ENCODE results near the gene MYO1E. TPM values are rescaled to one million over a fixed set of nuclear protein-coding genes. Genes with fewer than 3 reads are reported as not detected.
A peak's percentile ranks its signal among the peaks of the same experiment; 100 is the strongest.

Gene MYO1E
- polyA plus RNA-seq, 3 donors = 140 to 193 (median 176) TPM

DNA sequence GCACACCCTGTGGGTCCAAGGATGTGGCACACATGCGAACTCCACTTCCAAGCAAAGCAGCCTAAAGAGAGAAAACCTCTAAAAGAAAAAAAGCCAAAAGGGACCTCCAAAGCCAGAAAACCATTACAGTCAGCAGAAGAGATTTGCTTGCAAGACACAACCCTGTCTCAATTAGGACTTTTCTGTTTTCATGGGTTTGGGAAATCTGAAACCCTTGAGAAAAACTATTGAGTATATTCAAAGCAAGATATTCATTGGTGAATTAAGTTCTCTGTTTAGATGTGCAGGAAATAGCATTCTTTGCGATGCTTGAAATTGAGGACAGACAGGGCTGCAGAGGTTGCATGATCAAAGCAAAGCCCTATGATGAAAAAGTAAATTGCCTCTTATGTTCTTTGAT, 176.3 kb downstream of the MYO1E start:
- peak in 1 of 11 donors; percentile 19 for DNase-seq (ENCODE audit: extremely low read depth in 1 of 11, low read depth in 9 of 11, low spot score in 4 of 11)

DNA sequence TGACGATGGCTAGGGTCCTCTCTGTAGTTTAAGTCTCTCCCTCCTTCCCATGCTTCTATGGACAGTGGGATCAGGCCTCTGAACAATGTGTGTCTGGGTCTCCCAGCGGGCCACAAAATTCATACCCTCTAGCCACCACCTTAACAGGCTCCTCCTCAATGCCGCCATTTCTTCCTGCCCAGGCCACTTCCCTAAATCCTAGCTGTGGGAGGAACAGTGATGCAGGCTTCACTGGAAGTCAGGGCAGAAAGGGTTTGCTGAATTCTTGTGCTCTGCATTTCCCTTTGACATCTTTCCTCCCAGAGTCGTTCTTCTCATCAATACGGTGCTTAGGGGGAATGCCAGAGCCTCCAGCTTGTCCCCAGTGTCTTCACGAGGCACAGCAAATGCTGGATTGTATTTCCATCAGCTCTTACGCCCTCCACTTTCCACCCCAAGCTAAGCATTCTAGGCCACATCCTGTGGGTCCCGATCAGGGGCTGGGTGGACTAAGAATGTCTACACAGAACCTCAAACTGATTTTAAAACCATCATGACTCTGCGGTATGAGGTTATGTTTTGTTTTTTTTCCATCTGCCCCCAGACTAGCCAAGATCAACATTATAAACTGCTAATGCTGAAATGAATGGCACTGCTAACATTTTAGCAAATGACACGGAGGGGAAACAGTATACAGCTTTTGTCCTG, 177.9 kb downstream of the MYO1E start:
- no peak for DNase-seq (ENCODE audit: extremely low read depth in 1 of 11, low read depth in 9 of 11, low spot score in 4 of 11)

DNA sequence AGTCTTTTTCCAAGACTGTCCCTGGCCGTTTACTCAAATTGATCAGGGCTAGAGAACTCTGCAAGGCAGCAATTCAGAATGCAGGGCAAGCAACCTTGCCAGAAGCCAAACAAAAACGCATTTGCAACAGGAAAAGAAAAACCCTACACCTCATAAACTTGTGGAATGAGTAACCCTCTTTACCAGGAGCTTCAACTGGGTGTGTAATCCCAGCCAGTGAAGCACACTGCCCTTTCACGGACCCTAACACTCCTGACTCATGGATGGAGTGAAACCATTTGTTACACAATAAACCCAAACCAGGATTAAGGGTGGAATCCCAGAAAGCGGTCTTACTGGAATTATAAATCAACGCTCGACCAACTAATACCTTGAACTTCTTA, 180.8 kb downstream of the MYO1E start:
- DNase-seq (ENCODE audit: extremely low read depth in 1 of 11, low read depth in 9 of 11, low spot score in 4 of 11) = peak in 1 of 11 donors; percentile 39

DNA sequence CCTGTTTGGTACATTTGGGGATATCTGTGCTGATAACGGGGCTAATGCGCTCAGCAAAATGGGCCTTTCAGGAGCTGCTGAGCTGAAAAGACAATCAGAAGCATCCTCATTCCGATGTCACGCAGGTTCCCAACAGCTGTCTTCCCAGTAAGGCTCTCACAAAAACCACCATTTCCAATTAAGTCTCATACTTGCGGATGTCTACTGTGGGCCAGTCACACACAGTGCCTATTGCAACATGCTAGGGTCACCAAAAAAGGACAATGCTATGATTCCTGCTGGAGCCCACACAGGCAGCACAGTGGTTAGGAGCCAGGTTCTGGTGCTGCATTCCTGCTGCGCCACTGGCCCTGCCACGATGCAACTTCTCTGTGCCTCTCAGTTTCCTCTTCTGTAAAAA, 182.4 kb downstream of the MYO1E start:
- no peak for DNase-seq (ENCODE audit: extremely low read depth in 1 of 11, low read depth in 9 of 11, low spot score in 4 of 11)

DNA sequence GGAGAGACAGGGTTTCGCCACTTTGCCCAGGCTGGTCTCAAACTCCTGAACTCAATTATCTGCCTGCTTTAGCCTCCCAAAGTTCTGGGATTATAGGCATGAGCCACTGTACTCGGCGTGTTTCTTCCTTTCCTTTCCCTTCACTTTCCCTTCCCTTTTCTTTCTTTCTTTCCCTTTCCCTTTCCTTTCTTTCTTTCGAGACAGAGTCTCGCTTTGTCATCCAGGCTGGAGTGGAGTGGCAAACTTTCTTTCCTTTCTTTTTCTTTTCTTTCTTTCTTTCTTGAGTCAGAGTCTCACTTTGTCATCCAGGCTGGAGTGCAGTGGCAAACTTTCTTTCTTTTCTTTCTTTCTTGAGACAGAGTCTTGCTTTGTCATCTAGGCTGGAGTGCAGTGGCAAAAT, 183.4 kb downstream of the MYO1E start:
- no peak for DNase-seq (ENCODE audit: extremely low read depth in 1 of 11, low read depth in 9 of 11, low spot score in 4 of 11)

DNA sequence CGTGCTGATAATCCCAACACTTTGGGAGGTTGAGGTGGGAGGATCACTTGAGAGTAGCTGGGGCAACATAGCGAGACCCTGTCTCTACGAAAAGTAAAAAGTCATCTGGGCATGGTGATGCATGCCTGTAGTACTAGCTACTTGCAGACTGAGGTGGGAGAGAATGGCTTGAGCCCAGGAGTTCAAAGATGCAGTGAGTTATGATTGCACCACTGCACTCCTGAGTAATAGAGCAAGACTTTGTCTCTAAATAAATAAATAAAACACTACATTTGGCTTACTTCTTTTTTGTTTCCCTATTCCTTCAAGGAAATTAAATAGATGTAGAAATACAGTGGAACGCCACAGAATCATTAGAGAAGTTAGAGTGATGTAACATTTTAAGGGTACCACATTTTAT, 186.2 kb downstream of the MYO1E start:
- no peak for DNase-seq (ENCODE audit: extremely low read depth in 1 of 11, low read depth in 9 of 11, low spot score in 4 of 11)

DNA sequence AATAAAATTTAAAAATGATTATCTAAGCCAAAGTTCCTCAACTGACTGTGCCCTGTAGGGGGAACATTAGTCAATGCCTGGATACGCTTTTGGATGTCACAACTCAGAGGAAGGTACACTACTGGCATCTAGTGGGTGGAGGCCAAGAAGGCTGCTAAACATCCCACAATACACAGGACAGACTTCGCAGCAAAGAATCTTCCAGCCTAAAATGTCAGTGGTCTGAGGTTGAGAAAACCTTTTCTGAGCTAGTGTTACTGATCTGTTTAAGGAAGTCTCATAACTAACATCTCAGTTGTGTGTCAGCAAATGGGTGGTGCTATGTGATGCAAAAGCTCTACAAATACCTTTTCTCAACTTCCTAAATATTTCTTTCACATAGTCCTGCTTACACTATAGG, 186.9 kb downstream of the MYO1E start:
- DNase-seq (ENCODE audit: extremely low read depth in 1 of 11, low read depth in 9 of 11, low spot score in 4 of 11) = no peak

DNA sequence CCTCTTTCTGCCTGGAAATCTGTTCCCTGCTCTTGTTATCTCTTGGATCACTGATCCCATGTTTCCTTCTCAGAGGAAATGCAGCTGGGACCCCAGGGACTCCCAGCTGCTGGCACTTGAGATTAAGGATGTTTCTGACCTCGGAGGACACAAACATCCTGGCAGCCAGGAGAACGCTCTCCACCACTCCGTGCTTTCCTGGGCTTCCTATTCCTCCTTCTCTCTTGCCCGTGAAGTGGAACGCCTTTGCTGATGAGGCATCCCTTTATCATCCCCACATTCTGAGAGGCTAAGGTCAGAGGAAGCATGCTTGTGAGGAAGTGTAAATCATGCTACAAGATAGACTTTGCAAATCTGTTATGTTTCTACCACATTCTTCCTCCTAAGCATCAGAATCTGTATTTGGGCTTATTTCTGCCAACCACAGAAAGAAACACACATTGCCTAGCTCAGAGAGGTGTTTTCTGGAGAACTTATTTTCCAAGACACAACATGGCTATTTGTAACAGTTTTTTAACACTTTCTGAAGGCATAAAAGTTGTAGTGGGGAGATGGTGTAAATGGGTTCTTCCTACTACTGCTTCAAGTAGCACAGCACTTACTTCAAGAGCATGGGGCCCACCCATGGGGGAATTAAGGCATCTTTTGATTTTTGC, 191.6 kb downstream of the MYO1E start:
- no peak for DNase-seq (ENCODE audit: extremely low read depth in 1 of 11, low read depth in 9 of 11, low spot score in 4 of 11)

DNA sequence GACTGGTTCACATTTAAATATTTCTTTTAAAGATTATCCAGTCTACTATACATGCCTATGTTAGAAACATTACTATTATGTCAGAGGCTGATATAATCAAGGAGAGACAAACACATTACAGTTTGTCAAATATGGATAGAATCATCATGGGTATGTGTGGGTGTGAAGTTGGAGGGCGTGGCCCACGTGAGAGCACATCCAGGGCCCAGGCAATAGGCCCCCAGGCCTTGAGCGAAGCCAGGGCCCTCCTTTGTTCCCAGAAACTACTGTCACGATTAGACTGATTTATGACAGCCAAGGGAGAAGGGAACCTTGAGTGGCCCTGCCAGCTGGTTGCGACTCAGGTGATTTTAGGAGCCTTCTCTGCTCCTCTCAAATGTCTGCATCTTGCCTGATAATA, 193.0 kb downstream of the MYO1E start:
- no peak for DNase-seq (ENCODE audit: extremely low read depth in 1 of 11, low read depth in 9 of 11, low spot score in 4 of 11)

DNA sequence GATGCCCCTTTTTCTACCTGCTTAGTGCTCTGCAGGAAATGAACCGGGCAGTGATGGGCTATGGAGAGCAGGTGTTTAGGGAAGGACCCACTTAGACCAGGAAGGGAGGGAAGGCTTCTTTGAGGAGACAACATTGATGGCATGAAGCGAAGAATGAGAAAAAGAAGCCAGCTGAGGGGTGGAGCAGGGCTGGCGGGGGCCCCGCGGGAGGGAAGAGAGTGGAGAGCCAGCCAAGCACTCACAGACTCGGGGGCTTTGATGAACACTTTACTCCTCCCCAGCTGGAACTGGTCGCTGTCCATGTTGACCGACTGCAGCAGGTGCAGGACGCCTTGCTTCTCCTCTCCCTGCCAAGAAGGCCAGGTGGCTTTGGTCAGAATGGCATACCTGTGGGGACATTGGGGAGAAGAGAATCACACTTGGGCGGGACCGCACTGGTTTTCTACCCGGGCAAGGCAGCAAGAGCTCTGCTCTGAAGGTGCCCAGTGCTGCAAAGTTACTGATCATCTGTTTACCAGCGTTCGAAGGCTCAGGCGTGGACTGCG, 194.4 kb downstream of the MYO1E start:
- DNase-seq (ENCODE audit: extremely low read depth in 1 of 11, low read depth in 9 of 11, low spot score in 4 of 11) = no peak

DNA sequence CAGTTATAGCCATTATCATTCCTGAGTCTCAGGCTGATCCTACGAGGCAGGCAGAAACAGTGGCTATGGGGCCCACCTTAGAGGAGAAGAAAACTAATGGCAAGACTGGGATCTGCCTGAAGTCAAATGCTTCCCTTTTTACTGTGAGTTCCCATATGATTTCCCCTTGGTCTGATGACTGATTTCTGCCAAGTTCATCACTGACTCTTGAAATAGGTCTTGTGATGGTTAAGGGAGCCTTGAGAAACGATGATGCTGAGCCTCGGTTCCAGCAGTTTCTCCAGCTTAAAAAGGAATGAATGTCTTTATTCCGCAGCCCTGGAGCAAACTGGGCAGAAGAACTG, 195.4 kb downstream of the MYO1E start:
- no peak for DNase-seq (ENCODE audit: extremely low read depth in 1 of 11, low read depth in 9 of 11, low spot score in 4 of 11)

DNA sequence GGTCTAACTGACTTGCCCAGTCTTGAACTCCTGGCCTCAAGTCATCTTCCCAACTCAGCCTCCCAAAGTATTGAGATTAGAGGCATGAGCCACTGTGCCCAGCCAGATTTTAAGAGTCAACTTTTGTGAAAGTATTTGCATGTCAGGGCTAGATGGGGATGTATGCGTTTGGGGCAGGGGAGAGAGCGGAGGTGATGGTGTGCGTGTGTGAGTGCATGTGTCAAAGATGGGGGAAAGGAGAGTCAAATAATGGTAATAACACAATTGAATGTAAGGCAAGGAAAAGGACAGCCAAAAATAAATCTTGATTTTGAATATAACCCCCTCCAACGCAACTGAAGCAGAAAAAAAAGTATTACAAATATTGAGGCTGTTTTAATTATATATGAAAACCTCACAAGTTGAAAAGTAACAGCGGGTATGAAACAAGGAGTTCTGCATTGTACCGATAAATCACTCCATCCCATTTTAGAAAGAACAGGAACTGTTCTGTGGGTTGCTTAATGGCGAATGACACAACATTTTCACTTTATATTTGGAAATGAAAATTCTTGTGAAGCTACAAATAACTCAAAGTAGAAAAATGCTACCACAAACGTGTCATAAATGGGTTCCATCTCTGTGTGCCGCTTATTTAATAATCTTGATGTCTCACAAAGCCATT, 195.9 kb downstream of the MYO1E start:
- DNase-seq (ENCODE audit: extremely low read depth in 1 of 11, low read depth in 9 of 11, low spot score in 4 of 11) = no peak

DNA sequence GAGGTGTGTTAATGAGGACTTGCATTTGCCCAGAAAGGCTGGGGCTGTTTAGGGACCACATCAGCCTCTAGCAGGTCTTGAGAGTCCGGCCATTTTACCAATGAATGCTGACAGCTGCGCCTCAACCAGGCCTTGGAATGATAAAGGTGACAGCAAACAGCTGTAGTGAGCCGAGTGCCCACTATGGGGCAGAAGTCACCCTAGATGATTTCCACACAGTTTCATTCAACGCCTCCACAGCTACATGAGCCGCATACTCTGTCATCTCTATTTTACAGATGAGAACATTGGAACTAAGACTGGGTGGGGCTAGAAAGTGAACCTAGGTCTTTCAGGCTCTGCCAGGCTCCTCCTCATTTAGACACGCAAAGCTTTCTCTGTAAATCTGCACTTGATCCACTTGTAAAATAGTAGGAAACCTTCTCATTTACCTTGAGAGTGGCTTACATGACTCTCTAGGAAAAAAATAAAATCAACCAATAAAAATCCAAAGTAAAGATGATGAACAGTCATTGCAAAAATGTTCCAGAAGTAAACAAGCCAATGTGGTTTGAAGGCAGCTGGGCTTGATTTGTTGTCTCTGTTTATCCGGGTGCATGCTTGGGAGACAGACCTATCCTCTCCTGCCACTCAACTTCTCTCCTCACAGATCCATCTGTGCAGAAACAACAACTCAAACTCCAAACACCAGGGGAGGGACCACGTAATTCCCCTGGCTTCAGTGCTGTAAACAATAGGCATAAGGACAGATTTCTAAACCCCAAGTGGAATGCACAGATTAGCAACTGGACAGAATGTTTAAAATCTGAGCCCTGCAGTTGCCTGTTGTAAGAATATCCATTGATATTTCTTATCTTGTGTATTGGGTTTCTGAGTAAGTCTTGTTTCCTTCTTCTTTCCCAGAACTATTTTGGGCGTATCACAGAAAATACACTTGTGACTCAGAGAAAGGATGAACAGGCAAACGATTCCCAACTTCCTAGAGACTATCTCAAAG, 197.5 kb downstream of the MYO1E start:
- DNase-seq (ENCODE audit: extremely low read depth in 1 of 11, low read depth in 9 of 11, low spot score in 4 of 11) = peak in 1 of 11 donors; percentile 57

DNA sequence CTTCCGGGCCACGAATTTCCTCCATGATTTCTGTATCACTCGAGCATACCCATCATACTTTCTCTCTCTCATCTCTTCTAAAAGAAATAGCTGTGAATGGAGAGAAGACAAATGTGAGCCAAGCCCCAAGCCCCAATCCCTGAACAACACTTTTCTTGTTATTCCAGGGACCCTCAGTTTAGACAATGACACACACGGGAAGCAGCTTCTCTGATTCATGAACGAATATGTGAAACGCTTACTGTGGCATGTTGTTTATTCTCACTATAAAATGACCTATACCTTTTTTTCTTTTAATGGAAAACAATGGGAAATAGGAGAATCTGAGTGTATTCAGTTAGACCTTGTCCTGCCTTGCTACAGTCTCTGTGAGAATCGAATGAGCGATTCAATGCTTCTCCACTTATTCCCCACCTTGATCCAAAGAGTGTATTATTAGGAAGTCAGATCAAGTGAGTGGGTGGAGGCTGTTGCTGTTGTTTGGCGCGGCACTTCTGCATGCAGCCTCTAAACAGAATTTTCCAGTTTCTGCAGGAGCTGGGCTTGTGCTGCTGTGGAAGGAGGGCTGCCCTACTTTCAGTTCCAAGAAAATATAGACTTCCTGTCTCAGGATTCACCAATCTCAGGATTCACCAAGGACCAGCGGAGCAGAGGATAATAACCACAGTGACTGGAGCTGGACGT, 198.4 kb downstream of the MYO1E start:
- DNase-seq (ENCODE audit: extremely low read depth in 1 of 11, low read depth in 9 of 11, low spot score in 4 of 11) = no peak

DNA sequence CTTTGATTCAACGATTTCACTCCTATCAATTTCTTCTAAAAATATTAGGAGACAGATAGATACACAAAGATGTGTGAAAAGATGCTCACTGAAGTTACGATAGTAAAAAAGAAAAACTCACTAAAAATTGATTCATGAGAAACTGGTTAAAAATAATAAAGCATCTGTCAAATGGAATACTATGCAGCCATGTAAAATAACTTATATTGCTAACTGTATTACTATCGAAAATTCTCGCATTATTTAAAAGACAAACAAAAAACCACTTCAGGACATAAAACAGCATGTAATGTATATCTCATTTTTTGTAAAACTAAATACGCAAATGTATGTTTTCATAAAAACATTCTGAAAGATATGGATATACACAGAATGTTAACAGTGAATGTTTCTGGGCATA, 199.5 kb downstream of the MYO1E start:
- no peak for DNase-seq (ENCODE audit: extremely low read depth in 1 of 11, low read depth in 9 of 11, low spot score in 4 of 11)

DNA sequence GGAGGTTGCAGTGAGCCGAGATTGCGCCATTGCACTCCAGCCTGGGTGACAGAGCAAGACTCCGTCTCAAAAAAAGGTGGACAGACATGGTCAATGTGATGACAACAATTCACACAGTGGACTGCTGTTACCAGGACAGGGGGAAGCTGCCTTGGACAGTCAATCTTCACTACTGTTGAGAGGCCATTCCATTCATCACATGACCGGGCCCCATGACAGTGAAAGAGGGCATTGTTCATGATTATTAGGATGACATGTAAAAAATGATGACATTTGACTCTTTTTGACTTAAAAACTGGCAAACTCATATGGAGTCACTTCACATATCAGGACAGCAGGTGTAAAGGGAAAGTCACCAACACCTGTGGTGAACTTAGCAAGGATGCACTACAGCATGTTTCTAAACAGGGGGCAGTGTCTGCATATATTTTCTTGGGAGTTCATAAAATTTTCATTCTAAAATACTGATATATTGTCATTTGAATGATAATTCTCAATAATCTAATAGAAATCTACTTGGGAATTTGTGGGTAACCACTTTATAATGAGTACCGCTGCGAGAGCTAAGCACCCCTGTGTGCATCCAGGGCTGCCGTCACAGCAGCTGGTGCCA, 200.3 kb downstream of the MYO1E start:
- no peak for DNase-seq (ENCODE audit: extremely low read depth in 1 of 11, low read depth in 9 of 11, low spot score in 4 of 11)

DNA sequence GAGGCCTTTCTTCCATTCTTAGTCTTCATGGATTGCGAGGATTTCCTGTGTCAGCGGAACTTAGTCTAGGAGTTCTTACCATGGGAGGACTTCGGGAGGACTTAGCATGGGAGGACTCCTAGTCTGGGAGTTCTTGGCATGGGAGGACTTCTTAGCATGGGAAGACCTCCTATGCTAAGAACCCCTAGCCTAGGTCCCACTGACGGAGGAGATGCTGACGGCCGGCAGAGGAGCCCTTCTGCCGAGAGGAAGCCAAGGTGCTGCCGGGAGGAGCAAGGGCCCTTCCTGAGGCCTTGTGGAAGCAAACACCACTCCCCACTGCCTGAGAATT, 201.6 kb downstream of the MYO1E start:
- no peak for DNase-seq (ENCODE audit: extremely low read depth in 1 of 11, low read depth in 9 of 11, low spot score in 4 of 11)

DNA sequence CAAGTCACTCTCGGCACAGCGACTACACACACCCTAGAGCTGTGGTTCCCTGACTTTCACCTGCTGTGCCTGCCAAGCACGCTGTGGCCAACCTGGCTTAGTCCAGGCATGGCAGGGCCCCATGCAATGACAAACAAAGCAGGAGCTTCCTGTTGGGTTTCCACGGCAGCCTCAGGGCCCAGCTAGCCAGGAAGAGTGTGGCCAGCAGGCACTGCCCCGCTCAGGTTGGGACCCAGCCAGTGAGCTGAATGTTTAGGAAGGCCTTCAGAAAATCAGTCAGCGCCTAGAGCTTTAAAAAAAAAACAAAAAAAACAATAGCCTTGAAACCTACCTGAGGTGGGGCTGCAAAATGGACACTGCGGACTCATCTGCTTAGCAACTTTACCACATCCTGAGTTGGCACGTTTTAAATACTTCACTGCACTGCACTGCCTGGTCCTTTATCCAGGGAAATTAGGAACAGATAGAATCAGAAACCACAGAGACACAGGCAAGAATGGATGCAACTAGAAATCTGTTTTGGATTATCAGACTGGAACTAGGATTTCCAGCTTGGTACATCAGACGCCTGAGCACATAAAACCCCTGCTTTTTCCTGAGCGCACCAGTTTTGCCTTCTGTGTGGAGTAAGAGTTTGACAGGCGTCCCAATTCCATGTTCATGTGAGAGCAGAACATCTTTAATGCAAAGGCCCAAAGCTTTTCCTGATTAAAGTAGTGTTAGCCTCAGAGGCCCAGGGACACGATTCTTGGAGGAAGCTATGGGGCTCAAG, 202.2 kb downstream of the MYO1E start:
- DNase-seq (ENCODE audit: extremely low read depth in 1 of 11, low read depth in 9 of 11, low spot score in 4 of 11) = no peak

Measured in renal cortex interstitium (tissue), 11 donors.